ENCODE data around the gene ZBTB16.

DNA sequence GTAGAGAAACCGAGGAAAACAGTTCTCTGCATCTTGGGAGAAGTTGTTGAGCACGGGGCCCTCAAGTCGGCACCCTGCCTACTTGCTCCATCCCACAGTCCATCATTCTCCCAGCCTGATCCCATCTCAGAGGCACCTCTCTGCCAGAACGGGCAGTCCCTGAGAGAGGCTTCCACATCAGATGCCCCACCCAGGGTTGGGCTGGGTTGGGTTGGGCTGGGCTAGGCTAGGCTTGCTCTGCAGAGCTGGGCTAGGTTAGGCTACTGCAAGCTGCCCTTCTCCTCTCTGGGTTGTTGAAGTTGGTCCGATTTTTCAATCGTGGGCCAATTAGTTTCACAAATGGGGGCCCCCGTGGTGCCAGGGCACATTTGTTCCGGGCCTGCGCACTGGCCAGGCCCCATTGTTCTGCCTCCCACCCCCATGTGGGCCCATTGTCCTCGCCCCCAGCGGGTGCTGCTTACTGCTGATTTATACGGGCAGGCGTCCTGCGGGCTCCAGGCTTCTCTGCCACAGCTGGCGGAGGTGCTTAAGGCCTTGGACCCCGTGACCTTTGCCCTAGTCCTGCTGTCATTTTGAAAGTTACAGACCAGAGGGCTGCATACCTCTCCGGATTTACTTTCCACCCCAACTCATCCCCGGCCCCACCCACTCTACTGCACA is 173.0 kb downstream of the ZBTB16 start:
- TF ChIP-seq POLR2AphosphoS5 (IDR thresholded peaks at IDR 0.05) = no peak
- TF ChIP-seq EP300 (IDR thresholded peaks at IDR 0.05) = no peak
- no peak for TF ChIP-seq POLR2A (IDR thresholded peaks at IDR 0.05)
- TF ChIP-seq, protein P1, sequence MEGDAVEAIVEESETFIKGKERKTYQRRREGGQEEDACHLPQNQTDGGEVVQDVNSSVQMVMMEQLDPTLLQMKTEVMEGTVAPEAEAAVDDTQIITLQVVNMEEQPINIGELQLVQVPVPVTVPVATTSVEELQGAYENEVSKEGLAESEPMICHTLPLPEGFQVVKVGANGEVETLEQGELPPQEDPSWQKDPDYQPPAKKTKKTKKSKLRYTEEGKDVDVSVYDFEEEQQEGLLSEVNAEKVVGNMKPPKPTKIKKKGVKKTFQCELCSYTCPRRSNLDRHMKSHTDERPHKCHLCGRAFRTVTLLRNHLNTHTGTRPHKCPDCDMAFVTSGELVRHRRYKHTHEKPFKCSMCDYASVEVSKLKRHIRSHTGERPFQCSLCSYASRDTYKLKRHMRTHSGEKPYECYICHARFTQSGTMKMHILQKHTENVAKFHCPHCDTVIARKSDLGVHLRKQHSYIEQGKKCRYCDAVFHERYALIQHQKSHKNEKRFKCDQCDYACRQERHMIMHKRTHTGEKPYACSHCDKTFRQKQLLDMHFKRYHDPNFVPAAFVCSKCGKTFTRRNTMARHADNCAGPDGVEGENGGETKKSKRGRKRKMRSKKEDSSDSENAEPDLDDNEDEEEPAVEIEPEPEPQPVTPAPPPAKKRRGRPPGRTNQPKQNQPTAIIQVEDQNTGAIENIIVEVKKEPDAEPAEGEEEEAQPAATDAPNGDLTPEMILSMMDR (IDR thresholded peaks at IDR 0.05) = no peak

Data from stomach (tissue), 4 donors.